ENCODE measurements around the gene KLK12.

The KLK12 gene

GRCh38 chr19:51025809-51026553, 8.8 kb downstream of the KLK12 start:
- H3K79me2 ChIP-seq (ENCODE audit: control insufficient read depth, insufficient read depth, low read length, poor library complexity), result no peaks in the 10 kb centered on the region
- H2BK120ac ChIP-seq (ENCODE audit: insufficient read depth, low read length, poor library complexity), result no peak overlapping the region
- no peak overlapping the region for H3K14ac ChIP-seq (ENCODE audit: low read length)
- no peak overlapping the region for H3K27ac ChIP-seq (ENCODE audit: low read depth, low read length)
- WGBS (ENCODE audit: extremely low coverage, insufficient coverage, insufficient read length), result no CpG with 5 or more reads among the region's 18 CpGs
- H3K23ac ChIP-seq (ENCODE audit: low read length), result no peak overlapping the region
- no peaks in the 10 kb centered on the region for H3K9me3 ChIP-seq (ENCODE audit: insufficient read depth, low read depth, low read length)
- H4K12ac ChIP-seq (ENCODE audit: low read depth, low read length), result no peak overlapping the region
- no peak overlapping the region for H2BK5ac ChIP-seq (ENCODE audit: low read depth, low read length, poor library complexity)
- H3K36me3 ChIP-seq (ENCODE audit: control insufficient read depth in 1 of 2, insufficient read depth in 2 of 2, low read length in 2 of 2), result no peaks in the 10 kb centered on the region
- H4K91ac ChIP-seq (ENCODE audit: low read depth, low read length), result no peak overlapping the region
- no peaks in the 10 kb centered on the region for H3K27me3 ChIP-seq (ENCODE audit: insufficient read depth, low read length)
- H2BK12ac ChIP-seq (ENCODE audit: low read length), result no peak overlapping the region
- H4K8ac ChIP-seq (ENCODE audit: low read depth, low read length), result no peak overlapping the region
- no peak overlapping the region for H2AK5ac ChIP-seq (ENCODE audit: low read length)
- H3K4me2 ChIP-seq (ENCODE audit: low read length), result no peak overlapping the region
- H3K4me1 ChIP-seq (ENCODE audit: control insufficient read depth in 1 of 2, insufficient read depth in 2 of 2, low read length in 2 of 2), result no peaks in the 10 kb centered on the region
- H3K18ac ChIP-seq (ENCODE audit: low read length), result no peak overlapping the region
- H2AFZ ChIP-seq (ENCODE audit: insufficient read depth, low read length, poor library complexity), result no peak overlapping the region
- H3K4ac ChIP-seq (ENCODE audit: low read depth, low read length), result no peak overlapping the region
- H3K9ac ChIP-seq (ENCODE audit: low read length), result no peak overlapping the region
- no peak for DNase-seq
- H3K79me1 ChIP-seq (ENCODE audit: low read length), result no peaks in the 10 kb centered on the region
- H3K4me3 ChIP-seq (ENCODE audit: low read depth, low read length), result no peak overlapping the region

DNA sequence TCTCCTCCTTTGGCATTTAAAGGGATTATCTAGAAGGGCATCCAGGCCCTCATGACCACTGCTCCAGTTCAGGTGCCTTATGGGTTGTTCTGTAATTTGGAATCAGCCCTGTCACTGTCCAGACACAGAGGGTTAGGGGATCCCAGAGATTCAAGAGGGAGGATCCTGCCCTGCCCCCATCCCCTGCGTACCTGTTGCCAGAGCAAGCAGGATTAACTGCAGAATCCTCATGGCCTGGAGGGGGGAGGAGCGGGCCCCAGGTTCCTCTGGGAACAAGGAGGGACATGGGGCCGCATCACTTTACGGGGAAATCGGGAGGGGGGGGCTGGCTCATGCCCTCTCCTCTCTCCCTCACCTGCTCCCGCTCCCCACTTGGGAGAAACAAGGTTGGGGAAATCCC, 9.4 kb downstream of the KLK12 start:
- Histone ChIP-seq H3K18ac (ENCODE audit: low read length) (no peak overlapping the region), H3K9me3 (ENCODE audit: insufficient read depth, low read depth, low read length) (no peaks in the 10 kb centered on the region), H4K12ac (ENCODE audit: low read depth, low read length) (no peak overlapping the region), H4K91ac (ENCODE audit: low read depth, low read length) (no peak overlapping the region), H2BK12ac (ENCODE audit: low read length) (no peak overlapping the region), H2AFZ (ENCODE audit: insufficient read depth, low read length, poor library complexity) (no peak overlapping the region), H3K4me1 (ENCODE audit: control insufficient read depth in 1 of 2, insufficient read depth in 2 of 2, low read length in 2 of 2) (no peaks in the 10 kb centered on the region), H3K14ac (ENCODE audit: low read length) (no peak overlapping the region), H3K27me3 (ENCODE audit: insufficient read depth, low read length) (no peaks in the 10 kb centered on the region), H2BK5ac (ENCODE audit: low read depth, low read length, poor library complexity) (no peak overlapping the region), H2AK5ac (ENCODE audit: low read length) (no peak overlapping the region), H3K27ac (ENCODE audit: low read depth, low read length) (no peak overlapping the region), H4K8ac (ENCODE audit: low read depth, low read length) (no peak overlapping the region), H3K79me1 (ENCODE audit: low read length) (no peaks in the 10 kb centered on the region), H3K23ac (ENCODE audit: low read length) (no peak overlapping the region), H3K4me2 (ENCODE audit: low read length) (no peak overlapping the region), H2BK120ac (ENCODE audit: insufficient read depth, low read length, poor library complexity) (no peak overlapping the region), H3K4ac (ENCODE audit: low read depth, low read length) (no peak overlapping the region), H3K9ac (ENCODE audit: low read length) (no peak overlapping the region), H3K36me3 (ENCODE audit: control insufficient read depth in 1 of 2, insufficient read depth in 2 of 2, low read length in 2 of 2) (no peaks in the 10 kb centered on the region), H3K4me3 (ENCODE audit: low read depth, low read length) (no peak overlapping the region), H3K79me2 (ENCODE audit: control insufficient read depth, insufficient read depth, low read length, poor library complexity) (no peaks in the 10 kb centered on the region)
- no CpG with 5 or more reads among the region's 6 CpGs for WGBS (ENCODE audit: extremely low coverage, insufficient coverage, insufficient read length)
- DNase-seq, result no peak

- H2BK120ac ChIP-seq (ENCODE audit: insufficient read depth, low read length, poor library complexity), result no peak overlapping the region
- no peaks in the 10 kb centered on the region for H3K4me1 ChIP-seq (ENCODE audit: control insufficient read depth in 1 of 2, insufficient read depth in 2 of 2, low read length in 2 of 2)
- no peak overlapping the region for H3K4ac ChIP-seq (ENCODE audit: low read depth, low read length)
- H2AFZ ChIP-seq (ENCODE audit: insufficient read depth, low read length, poor library complexity), result no peak overlapping the region
- no peak overlapping the region for H3K27ac ChIP-seq (ENCODE audit: low read depth, low read length)
- H2BK5ac ChIP-seq (ENCODE audit: low read depth, low read length, poor library complexity), result no peak overlapping the region
- H3K36me3 ChIP-seq (ENCODE audit: control insufficient read depth in 1 of 2, insufficient read depth in 2 of 2, low read length in 2 of 2), result no peaks in the 10 kb centered on the region
- H4K8ac ChIP-seq (ENCODE audit: low read depth, low read length), result no peak overlapping the region
- H3K79me2 ChIP-seq (ENCODE audit: control insufficient read depth, insufficient read depth, low read length, poor library complexity), result no peaks in the 10 kb centered on the region
- no peak overlapping the region for H2AK5ac ChIP-seq (ENCODE audit: low read length)
- H4K91ac ChIP-seq (ENCODE audit: low read depth, low read length), result no peak overlapping the region
- no peak overlapping the region for H3K18ac ChIP-seq (ENCODE audit: low read length)
- no CpG with 5 or more reads among the region's 5 CpGs for WGBS (ENCODE audit: extremely low coverage, insufficient coverage, insufficient read length)
- no peak for DNase-seq
- no peaks in the 10 kb centered on the region for H3K79me1 ChIP-seq (ENCODE audit: low read length)
- no peak overlapping the region for H3K4me2 ChIP-seq (ENCODE audit: low read length)
- no peak overlapping the region for H3K14ac ChIP-seq (ENCODE audit: low read length)
- no peak overlapping the region for H3K23ac ChIP-seq (ENCODE audit: low read length)
- no peak overlapping the region for H4K12ac ChIP-seq (ENCODE audit: low read depth, low read length)
- peaks cover 3% of the 10 kb centered on the region for H3K27me3 ChIP-seq (ENCODE audit: insufficient read depth, low read length)
- no peaks in the 10 kb centered on the region for H3K9me3 ChIP-seq (ENCODE audit: insufficient read depth, low read depth, low read length)
- H3K9ac ChIP-seq (ENCODE audit: low read length), result no peak overlapping the region
- H3K4me3 ChIP-seq (ENCODE audit: low read depth, low read length), result no peak overlapping the region
- H2BK12ac ChIP-seq (ENCODE audit: low read length), result no peak overlapping the region
These were observed 9.9 kb downstream of the KLK12 start for GRCh38 chr19:51024924-51025323.

DNA sequence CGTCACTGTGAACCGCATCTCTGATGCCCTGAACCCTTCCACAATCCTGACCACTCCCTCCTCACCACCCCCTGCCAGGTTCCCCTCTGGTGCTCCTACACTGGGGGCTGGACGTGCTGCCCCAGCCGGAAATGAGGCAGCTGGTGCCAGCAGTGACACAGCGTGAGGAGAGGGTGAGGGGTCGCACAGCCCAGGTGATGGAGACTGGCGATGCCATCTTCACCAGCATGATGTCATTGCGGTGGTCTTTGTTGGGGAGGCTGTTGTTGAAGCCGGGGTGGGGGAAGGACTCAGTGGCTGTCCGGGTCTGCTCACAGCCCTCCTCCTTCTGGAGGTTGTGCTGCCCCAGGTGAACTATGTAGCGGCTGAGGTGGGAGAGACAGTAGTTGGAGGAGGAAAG, 10.9 kb downstream of the KLK12 start:
- Histone ChIP-seq H2AFZ (ENCODE audit: insufficient read depth, low read length, poor library complexity) (no peak overlapping the region), H3K4me1 (ENCODE audit: control insufficient read depth in 1 of 2, insufficient read depth in 2 of 2, low read length in 2 of 2) (peaks cover 0 to 3% of the 10 kb centered on the region in 2 experiments), H4K91ac (ENCODE audit: low read depth, low read length) (no peak overlapping the region), H3K18ac (ENCODE audit: low read length) (no peak overlapping the region), H3K4me2 (ENCODE audit: low read length) (no peak overlapping the region), H3K36me3 (ENCODE audit: control insufficient read depth in 1 of 2, insufficient read depth in 2 of 2, low read length in 2 of 2) (no peaks in the 10 kb centered on the region), H2AK5ac (ENCODE audit: low read length) (no peak overlapping the region), H3K14ac (ENCODE audit: low read length) (no peak overlapping the region), H3K4ac (ENCODE audit: low read depth, low read length) (no peak overlapping the region), H3K4me3 (ENCODE audit: low read depth, low read length) (no peak overlapping the region), H3K27me3 (ENCODE audit: insufficient read depth, low read length) (peaks cover 10% of the 10 kb centered on the region), H3K23ac (ENCODE audit: low read length) (no peak overlapping the region), H2BK12ac (ENCODE audit: low read length) (no peak overlapping the region), H2BK120ac (ENCODE audit: insufficient read depth, low read length, poor library complexity) (no peak overlapping the region), H3K79me1 (ENCODE audit: low read length) (no peaks in the 10 kb centered on the region), H3K27ac (ENCODE audit: low read depth, low read length) (no peak overlapping the region), H2BK5ac (ENCODE audit: low read depth, low read length, poor library complexity) (no peak overlapping the region), H3K79me2 (ENCODE audit: control insufficient read depth, insufficient read depth, low read length, poor library complexity) (no peaks in the 10 kb centered on the region), H3K9me3 (ENCODE audit: insufficient read depth, low read depth, low read length) (no peaks in the 10 kb centered on the region), H4K12ac (ENCODE audit: low read depth, low read length) (no peak overlapping the region), H3K9ac (ENCODE audit: low read length) (no peak overlapping the region), H4K8ac (ENCODE audit: low read depth, low read length) (no peak overlapping the region)
- WGBS (ENCODE audit: extremely low coverage, insufficient coverage, insufficient read length), result no CpG with 5 or more reads among the region's 11 CpGs
- no peak for DNase-seq

All from trophoblast cell (in vitro differentiated cells and primary cell).